A673 (cell line): ENCODE data around the gene UBE2E2. TPM values are rescaled to one million over a fixed set of nuclear protein-coding genes. Genes with fewer than 3 reads are reported as not detected.

Source experiments
- BruUV-seq: library from RNA; stranded (reverse); fragments of 400-500 nt; replicated peaks from 2 replicates; lab custom pipeline; 2021; lab: Mats Ljungman, UMichigan
- CTCF ChIA-PET: fragments of 300-600 bp; sonication (Branson Sonifier 250); formaldehyde crosslinking; loops from one replicate; lab custom pipeline; 2022; ENCODE audit warnings: antibody characterized with exemption; lab: Charles Lee
- POLR2A ChIA-PET: fragments of 300-600 bp; sonication (Branson Sonifier 250); formaldehyde crosslinking; loops from one replicate; lab custom pipeline; 2022; ENCODE audit warnings: antibody characterized with exemption; ENCODE audit not compliant: low non-redundant PET; lab: Charles Lee
- DNase-seq: peaks from one replicate; pipeline ENCODE4 v3.0.0-alpha.2; 2015; ENCODE audit warnings: low spot score
- H3K27ac ChIP-seq: fragments of 200-600 bp; sonication (generic); 2 replicates; pipeline ENCODE4 v1.5.1; 2016; ENCODE audit warnings: mixed run types, low read depth, mild to moderate bottlenecking, mixed read lengths, antibody characterized with exemption, low read length; ENCODE audit not compliant: poor library complexity, severe bottlenecking
- H3K27me3 ChIP-seq: fragments of 200-600 bp; sonication (generic); replicated peaks from 2 replicates; pipeline ENCODE4 v1.6.1; 2017; ENCODE audit warnings: mixed run types, low read depth, mild to moderate bottlenecking, mixed read lengths, antibody characterized with exemption, low read length; ENCODE audit not compliant: insufficient read depth, poor library complexity
- H3K36me3 ChIP-seq: fragments of 200-600 bp; sonication (generic); 2 replicates; pipeline ENCODE4 v1.6.1; 2016; ENCODE audit warnings: mixed run types, mild to moderate bottlenecking, mixed read lengths, antibody characterized with exemption, low read length; ENCODE audit not compliant: insufficient read depth, poor library complexity, severe bottlenecking
- H3K4me1 ChIP-seq: fragments of 200-600 bp; sonication (generic); 2 replicates; pipeline ENCODE4 v1.6.1; 2017; ENCODE audit warnings: mixed run types, mild to moderate bottlenecking, mixed read lengths, antibody characterized with exemption, low read length; ENCODE audit not compliant: insufficient read depth, poor library complexity, severe bottlenecking
- H3K4me3 ChIP-seq: fragments of 200-600 bp; sonication (generic); 2 replicates; pipeline ENCODE4 v1.5.1; 2016; ENCODE audit warnings: low read depth, mixed run types, mild to moderate bottlenecking, mixed read lengths, low read length; ENCODE audit not compliant: poor library complexity, severe bottlenecking
- H3K9me3 ChIP-seq: fragments of 200-600 bp; sonication (generic); 2 replicates; pipeline ENCODE4 v1.6.1; 2016; ENCODE audit warnings: mixed run types, low read depth, mild to moderate bottlenecking, mixed read lengths, antibody characterized with exemption, low read length; ENCODE audit not compliant: poor library complexity, severe bottlenecking
- CTCF ChIP-seq: fragments of 300-800, 200-600 bp; sonication (generic); conservative IDR thresholded peaks from 2 replicates; pipeline ENCODE4 v1.5.1; 2017; ENCODE audit warnings: low read depth, mild to moderate bottlenecking, antibody characterized with exemption, low read length, moderate library complexity, mixed read lengths
- EZH2 ChIP-seq: fragments of 200-600 bp; sonication (generic); IDR thresholded peaks from 2 replicates; pipeline ENCODE4 v1.6.1; 2017; ENCODE audit warnings: borderline replicate concordance, low read depth, mild to moderate bottlenecking, mixed read lengths, antibody characterized with exemption, low read length; ENCODE audit not compliant: poor library complexity, severe bottlenecking
- intact Hi-C: fragments of 100-400 bp; cut with micrococcal nuclease; formaldehyde crosslinking; loops from one replicate; pipeline ENCODE4 v1.10.0; 2022; ENCODE audit not compliant: unreplicated experiment
- total RNA-seq: library from RNA; stranded (reverse); gene quantifications from 2 replicates; pipeline ENCODE4 v1.2.3, GENCODE V29; 2021

UBE2E2 gene
- total RNA-seq, 1 experiment from 2014 or later: 2.0 TPM

- H3K36me3 ChIP-seq: no peaks in the 10 kb centered on the region
- H3K4me3 ChIP-seq: no peak overlapping the region
- no TSS peak for BruUV-seq
- H3K9me3 ChIP-seq: no peaks in the 10 kb centered on the region
- no peak for TF ChIP-seq EZH2
- no peak for TF ChIP-seq CTCF
- DNase-seq: no peak
- CTCF ChIA-PET: no interaction called here
- H3K27ac ChIP-seq: no peak overlapping the region
- H3K4me1 ChIP-seq: no peaks in the 10 kb centered on the region
- POLR2A ChIA-PET: no interaction called here
- no peaks in the 10 kb centered on the region for H3K27me3 ChIP-seq
- intact Hi-C loops: no loop called here
Measured at GRCh38 chr3:23461069-23461468, 257.9 kb downstream of the UBE2E2 start.

- ChIA-PET POLR2A (no interaction called here), CTCF (no interaction called here)
- Histone ChIP-seq H3K36me3 (no peaks in the 10 kb centered on the region), H3K27me3 (no peaks in the 10 kb centered on the region), H3K27ac (no peak overlapping the region), H3K4me1 (no peaks in the 10 kb centered on the region), H3K9me3 (no peaks in the 10 kb centered on the region), H3K4me3 (no peak overlapping the region)
- TF ChIP-seq CTCF (no peak), EZH2 (no peak)
- intact Hi-C loops: no loop called here
- DNase-seq: no peak
- BruUV-seq: no TSS peak
Measured at GRCh38 chr3:23463791-23464190, 260.7 kb downstream of the UBE2E2 start.

- ChIA-PET POLR2A (no interaction called here), CTCF (no interaction called here)
- Histone ChIP-seq H3K4me1 (no peaks in the 10 kb centered on the region), H3K36me3 (no peaks in the 10 kb centered on the region), H3K9me3 (no peaks in the 10 kb centered on the region), H3K27me3 (no peaks in the 10 kb centered on the region), H3K4me3 (no peak overlapping the region), H3K27ac (no peak overlapping the region)
- TF ChIP-seq EZH2 (no peak), CTCF (no peak)
- BruUV-seq: no TSS peak
- intact Hi-C loops: no loop called here
- DNase-seq: no peak
Measured at GRCh38 chr3:23465569-23465968, 262.4 kb downstream of the UBE2E2 start.
